Hepatocyte (in vitro differentiated cells): ENCODE results near the gene TNFSF4.

Experiments used
- CTCF ChIP-seq: fragments of 200-600 bp; sonication (generic); IDR thresholded peaks from 2 replicates; pipeline ENCODE4 v1.5.1; 2016; ENCODE audit warnings: antibody characterized with exemption, mild to moderate bottlenecking; ENCODE audit not compliant: poor library complexity
- EZH2 ChIP-seq: fragments of 200-600 bp; sonication (generic); IDR thresholded peaks from 2 replicates; pipeline ENCODE4 v1.6.1; 2016; ENCODE audit warnings: antibody characterized with exemption, mild to moderate bottlenecking, borderline replicate concordance

GRCh38 chr1:173161510-173162221 lies 45.5 kb downstream of the TNFSF4 start:
- TF ChIP-seq EZH2 (no peak), CTCF (no peak)
